GM18507 (cell line): ENCODE data around the gene DENND11.
"Not testable (repeated sequence)": the region's sequence is repeated elsewhere in the genome, so short reads cannot be mapped to it uniquely, and the experiment has no call there.

Source experiments
- DNase-seq: peaks from one replicate; pipeline ENCODE4 v3.0.0; 2011; ENCODE audit warnings: low read depth; ENCODE audit not compliant: insufficient read length; ENCODE audit errors: extremely low spot score
- FAIRE-seq: peaks from 2 replicates; lab custom pipeline; 2011; peaks lifted over from hg19 to GRCh38; lab: Jason Lieb, UNC

DENND11 gene

GRCh38 chr7:141689072-141689825, 12.7 kb downstream of the DENND11 start:
- not testable (repeated sequence) for DNase-seq, FAIRE-seq

DNA sequence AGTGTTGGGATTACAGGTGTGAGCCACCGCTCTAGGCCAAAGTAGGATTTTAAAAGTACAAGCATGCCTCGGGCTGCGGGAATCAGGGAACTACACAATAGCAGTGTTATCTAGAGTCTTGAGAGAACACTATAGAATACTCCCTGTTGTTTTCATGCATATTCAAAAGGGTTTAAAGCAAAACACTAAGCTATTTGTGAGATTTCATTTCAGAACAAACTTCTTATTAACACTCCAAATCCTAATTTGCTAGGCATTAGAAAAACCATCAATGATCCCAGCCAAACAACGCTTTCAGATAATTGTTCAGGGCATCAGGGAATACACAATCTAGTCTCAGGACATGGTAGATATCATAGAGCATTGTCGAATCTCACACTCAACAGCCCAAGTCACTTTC, 13.9 kb downstream of the DENND11 start:
- no peak for DNase-seq
- no peak for FAIRE-seq

- FAIRE-seq = no peak
- no peak for DNase-seq
These were observed 15.3 kb downstream of the DENND11 start for GRCh38 chr7:141686670-141687069.

- DNase-seq (no peak), FAIRE-seq (no peak)
These were observed 15.9 kb downstream of the DENND11 start for GRCh38 chr7:141686074-141686473.

- DNase-seq (no peak), FAIRE-seq (no peak)
These were observed 16.5 kb downstream of the DENND11 start for GRCh38 chr7:141685285-141686023.

GRCh38 chr7:141679014-141679413, 23.0 kb downstream of the DENND11 start:
- FAIRE-seq (peak; percentile 12), DNase-seq (no peak)

DNA sequence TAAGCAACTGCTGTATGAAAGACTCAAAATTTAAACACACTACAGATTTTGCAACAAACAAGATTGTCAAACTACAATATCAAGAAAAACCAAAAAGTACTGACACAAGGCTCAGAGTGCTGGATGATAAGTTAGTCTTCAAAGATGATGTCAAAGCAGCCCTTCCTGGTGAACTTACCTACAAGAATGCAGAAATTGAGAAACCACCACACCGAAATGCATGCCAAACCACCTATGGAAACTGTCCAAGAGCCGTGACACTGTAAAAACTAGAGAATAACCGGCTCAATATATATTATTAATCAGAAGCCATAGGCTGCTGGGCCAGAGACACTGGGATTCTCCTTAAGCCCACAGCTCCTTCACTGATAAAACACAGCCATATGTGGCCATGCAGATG, 25.3 kb downstream of the DENND11 start:
- FAIRE-seq (no peak), DNase-seq (no peak)

GRCh38 chr7:141675436-141676215, 26.3 kb downstream of the DENND11 start:
- FAIRE-seq = no peak
- DNase-seq = no peak

DNA sequence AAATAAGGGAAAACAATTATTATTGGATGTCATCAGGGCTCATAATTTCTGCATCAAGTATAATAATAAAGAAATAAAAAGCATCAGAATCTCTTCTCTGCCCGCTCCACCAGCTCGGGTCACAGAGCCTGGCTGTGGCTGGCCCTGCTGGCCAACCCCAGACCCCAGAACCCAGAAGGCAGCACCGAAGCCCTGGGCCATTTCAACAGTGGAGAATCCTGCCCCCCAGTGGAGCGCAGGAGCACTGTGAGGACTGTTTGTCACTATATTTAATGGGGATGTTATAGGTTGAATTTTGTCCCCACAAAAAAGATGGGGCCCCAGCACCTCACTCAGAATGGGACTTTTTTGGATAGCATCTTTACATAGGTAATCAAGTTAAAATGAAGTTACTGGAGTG, 27.3 kb downstream of the DENND11 start:
- no peak for FAIRE-seq
- DNase-seq = no peak

DNA sequence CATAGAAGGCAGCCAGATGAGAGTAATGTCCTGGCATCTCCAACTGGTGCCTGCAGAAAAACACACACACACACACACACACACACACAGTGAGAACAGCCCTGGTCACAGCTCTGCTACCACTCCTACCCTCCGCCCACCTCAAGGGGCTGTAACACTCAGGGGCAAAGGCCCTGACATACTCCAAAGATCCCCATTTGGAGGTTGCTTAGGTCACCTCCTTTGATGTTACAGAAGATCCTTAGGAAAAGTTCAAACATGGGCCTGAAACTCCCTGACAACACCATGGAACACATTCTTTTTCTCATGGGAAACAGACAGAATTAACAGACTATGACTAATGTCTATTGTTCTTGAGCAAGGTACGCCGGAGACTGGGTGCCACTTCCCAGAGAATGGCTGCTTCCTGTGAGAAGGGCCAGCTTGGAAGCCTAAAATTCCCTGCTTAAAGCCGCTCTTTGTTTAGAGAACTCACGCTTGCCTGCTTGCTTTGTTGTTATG, 27.7 kb downstream of the DENND11 start:
- FAIRE-seq = no peak
- no peak for DNase-seq

DNA sequence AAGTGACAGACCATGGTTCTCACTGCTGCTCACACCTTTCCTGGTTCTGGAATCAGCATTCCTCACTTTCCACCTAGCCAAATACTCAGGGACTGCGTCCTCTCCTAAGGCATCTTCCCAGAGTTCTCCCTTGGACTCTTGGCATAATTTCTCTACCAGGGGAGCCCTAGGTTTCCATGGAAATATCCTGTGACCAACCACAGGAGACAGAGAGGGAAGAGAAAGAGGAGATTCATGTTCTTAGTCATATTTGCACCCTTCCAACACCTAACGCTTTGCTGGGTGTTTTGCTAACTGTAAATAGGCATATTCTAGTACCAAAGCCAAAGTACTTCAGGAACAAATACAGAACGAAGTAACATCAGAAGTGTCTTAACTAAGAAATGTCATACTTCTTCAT, 28.6 kb downstream of the DENND11 start:
- DNase-seq = no peak
- no peak for FAIRE-seq

DNA sequence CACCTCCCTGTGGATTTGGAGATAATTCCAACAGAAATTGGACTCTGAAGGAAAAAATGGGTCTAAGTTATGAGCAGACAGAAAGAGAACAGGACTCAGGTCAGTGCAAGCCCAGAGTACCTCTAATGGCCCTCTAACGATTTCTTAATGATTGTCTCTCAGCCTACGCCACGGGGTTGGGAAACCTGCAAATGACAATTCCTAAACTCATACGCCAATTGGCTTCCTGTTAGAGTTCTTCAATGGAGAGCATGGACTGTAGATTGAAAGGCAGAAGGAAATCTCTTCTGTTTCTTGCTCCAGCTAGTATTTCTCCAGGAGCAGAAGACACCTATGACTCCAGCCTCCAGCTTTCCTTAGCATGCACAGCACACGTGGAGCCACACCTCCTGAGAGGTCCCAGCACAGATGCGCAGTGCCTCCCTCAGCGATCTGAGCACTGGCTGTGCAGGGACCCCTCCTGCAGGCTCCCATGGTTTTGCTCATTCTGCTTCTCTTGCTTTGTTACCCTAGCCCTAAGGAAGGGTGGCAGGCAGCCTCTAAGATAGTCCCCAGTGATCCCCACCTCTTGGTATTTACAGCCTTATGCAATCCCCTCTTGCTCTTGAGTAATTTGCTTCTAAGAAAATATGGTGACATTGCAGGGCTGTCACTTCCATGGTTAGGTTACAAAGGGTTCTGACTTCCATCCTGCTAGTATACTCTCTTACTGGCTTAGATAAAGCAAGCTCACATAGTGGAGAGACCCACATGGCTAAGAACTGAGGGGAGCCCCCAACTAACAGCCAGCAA, 30.1 kb downstream of the DENND11 start:
- FAIRE-seq (no peak), DNase-seq (no peak)

GRCh38 chr7:141668853-141669252, 33.1 kb downstream of the DENND11 start:
- FAIRE-seq (no peak), DNase-seq (no peak)

DNA sequence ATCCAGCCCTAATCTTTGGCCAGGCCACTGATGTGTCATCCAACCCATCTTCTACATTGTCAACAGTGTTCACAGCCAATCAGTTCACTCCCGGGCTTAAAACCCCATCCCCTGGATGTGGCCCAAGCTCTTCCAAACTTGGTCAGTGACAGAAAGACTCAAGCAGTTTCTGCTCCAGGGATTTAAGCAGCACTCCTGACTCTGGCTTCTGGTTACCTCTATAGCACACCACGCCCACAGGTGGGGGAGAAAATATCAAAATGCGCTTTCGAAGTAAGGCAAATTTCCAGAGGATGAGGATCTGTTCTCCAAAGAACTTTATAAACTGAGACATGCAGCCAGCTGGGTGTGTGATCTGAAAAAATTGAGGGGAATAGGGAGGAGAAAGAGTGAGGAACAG, 35.9 kb downstream of the DENND11 start:
- DNase-seq (no peak), FAIRE-seq (no peak)

DNA sequence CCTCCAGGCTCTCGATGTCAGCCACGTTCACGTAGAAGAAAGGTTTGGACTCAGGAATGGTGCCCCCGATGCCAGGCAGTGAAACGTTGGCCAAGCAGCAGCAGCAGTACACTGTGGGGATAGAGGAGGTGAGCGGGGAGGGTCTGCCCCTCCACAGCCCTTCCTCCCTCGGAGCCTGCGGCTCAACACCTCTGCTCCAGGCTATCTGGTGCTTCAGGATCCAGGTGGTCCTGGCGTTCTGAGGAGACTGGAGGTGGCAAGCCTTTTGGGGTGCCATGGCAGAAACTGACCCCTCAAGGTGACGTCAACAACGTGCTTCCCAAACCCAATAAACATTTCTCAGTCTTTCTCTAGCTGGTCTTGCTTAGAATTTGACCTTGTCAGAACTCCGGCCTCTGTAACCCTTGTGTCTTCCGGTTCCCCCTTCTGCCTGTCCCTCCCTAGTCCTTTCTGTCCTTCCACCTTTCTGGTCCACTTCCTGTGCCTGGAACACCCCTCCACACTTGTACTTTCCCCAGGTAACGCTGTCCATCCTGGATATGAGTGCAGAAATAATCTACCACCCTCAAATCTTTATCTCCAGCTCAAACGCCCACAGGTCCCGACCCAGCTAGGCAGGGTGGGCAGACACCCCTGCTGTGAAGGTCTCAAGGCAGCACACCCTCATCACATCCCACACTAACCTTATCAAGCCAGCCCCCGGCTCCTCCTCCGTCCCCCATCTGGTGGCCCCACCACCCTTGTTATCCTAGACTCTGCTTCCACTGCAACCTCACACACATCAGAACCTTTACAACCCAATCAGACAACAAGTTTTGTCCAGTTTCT, 36.5 kb downstream of the DENND11 start:
- no peak for DNase-seq
- FAIRE-seq = no peak

- no peak for FAIRE-seq
These were observed 37.5 kb downstream of the DENND11 start for GRCh38 chr7:141664450-141664849.

DNA sequence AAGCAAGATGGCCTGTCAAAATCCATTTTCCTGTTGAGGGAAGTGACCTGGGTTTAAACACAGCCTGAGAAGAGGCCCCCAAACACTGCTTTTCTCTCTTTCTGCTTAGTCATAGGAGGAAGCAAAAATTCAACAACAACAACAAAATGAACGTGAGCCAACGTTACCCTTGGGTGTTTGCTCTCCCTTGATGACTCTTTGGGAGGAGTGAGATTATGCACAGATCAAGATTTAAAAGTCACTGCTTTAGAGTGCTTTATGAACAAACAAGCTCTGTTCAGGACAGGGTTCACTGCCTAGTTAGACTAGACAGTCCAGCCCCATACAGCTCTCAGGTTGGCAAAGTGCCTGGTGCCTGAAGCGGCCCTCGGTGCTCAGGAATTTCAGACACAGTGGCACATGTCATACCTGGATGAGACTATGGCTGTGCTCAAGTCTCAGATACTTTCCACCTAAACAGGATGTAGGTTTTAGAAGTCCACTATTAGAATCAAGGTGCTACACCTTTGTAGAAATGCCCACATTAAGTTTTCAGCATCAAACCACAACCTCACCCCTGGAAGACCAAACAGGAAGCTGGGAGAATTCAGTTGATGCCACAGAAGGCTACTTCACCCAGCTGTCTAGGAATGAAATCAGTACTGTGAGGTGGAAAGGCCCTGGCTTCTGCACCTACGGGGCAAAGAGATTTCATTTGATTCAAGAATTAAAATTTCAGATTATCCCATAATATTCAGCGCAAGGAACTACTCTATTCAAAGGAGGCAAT, 38.7 kb downstream of the DENND11 start:
- FAIRE-seq = no peak
- no peak for DNase-seq

More at GRCh38 chr7:141664450-141664849, 37.5 kb downstream of the DENND11 start:
- no peak for DNase-seq

DNA sequence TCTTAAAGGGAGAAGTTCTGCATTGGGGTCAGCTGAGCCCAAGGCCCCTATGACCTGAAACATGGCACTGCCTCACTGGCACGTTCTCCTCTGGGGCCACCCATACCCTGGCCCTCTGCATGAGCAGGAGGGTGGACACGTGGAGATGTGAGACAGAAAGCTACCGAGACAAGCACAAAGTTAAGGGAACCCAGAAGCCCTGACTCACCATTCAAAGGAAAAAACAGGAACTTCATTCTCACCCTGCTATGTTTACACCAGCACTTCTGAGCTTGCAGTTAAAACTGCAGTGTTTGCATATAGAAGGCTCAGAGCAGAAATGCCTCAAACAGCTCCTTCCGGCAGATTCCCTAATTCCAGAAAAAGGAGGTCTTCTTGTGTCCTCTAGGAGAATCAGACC, 41.7 kb downstream of the DENND11 start:
- FAIRE-seq = no peak
- DNase-seq = no peak
